GM23338 (cell line): Measurements from ENCODE around the gene IGSF6. TPM values are rescaled to one million over a fixed set of nuclear protein-coding genes. Genes with fewer than 3 reads are reported as not detected.

Experiments
- ATAC-seq: fragments of 200-7000 bp; cut with Tn5 transposase; 3 replicates; pipeline ENCODE4 v1.9.1; 2020
- DNase-seq: peaks from one replicate; pipeline ENCODE4 v3.0.0-alpha.2; 2015; ENCODE audit warnings: low spot score
- H2AFZ ChIP-seq: fragments of 200-600 bp; sonication (generic); 2 replicates; pipeline ENCODE4 v1.8.0; 2016; ENCODE audit warnings: antibody characterized with exemption, mild to moderate bottlenecking, moderate library complexity
- H3F3A ChIP-seq: fragments of 200-600 bp; sonication (generic); replicated peaks from 2 replicates; pipeline ENCODE4 v1.8.0; 2017; ENCODE audit warnings: antibody characterized with exemption, mixed run types, low read depth
- H3K27ac ChIP-seq: fragments of 200-600 bp; sonication (generic); 2 replicates; pipeline ENCODE4 v1.6.1; 2016; ENCODE audit warnings: low read depth
- H3K27me3 ChIP-seq: fragments of 200-600 bp; sonication (generic); 2 replicates; pipeline ENCODE4 v1.8.0; 2016; ENCODE audit warnings: mild to moderate bottlenecking, mixed run types, moderate library complexity; ENCODE audit not compliant: insufficient read depth
- H3K36me3 ChIP-seq: fragments of 200-600 bp; sonication (generic); 2 replicates; pipeline ENCODE4 v1.8.0; 2016; ENCODE audit warnings: mild to moderate bottlenecking; ENCODE audit not compliant: insufficient read depth
- H3K4me1 ChIP-seq: fragments of 200-600 bp; sonication (generic); 2 replicates; pipeline ENCODE4 v1.8.0; 2016; ENCODE audit warnings: mild to moderate bottlenecking, moderate library complexity; ENCODE audit not compliant: insufficient read depth
- H3K4me2 ChIP-seq: fragments of 200-600 bp; sonication (generic); 2 replicates; pipeline ENCODE4 v1.7.1; 2017; ENCODE audit warnings: mixed run types
- H3K4me3 ChIP-seq: fragments of 200-600 bp; sonication (generic); 2 replicates; pipeline ENCODE4 v1.6.1; 2016; ENCODE audit warnings: mixed run types
- H3K79me2 ChIP-seq: fragments of 200-600 bp; sonication (generic); replicated peaks from 2 replicates; pipeline ENCODE4 v1.8.0; 2017; ENCODE audit warnings: mild to moderate bottlenecking; ENCODE audit not compliant: insufficient read depth
- H3K9me2 ChIP-seq: fragments of 200-600 bp; sonication (generic); 2 replicates; pipeline ENCODE4 v1.8.0; 2017; ENCODE audit not compliant: insufficient read depth
- H4K20me1 ChIP-seq: fragments of 200-600 bp; sonication (generic); replicated peaks from 2 replicates; pipeline ENCODE4 v1.8.0; 2017; ENCODE audit warnings: mild to moderate bottlenecking; ENCODE audit not compliant: insufficient read depth
- H3K27ac Mint-ChIP-seq: 2 replicates; pipeline ENCODE4 v1.8.0; 2020; ENCODE audit warnings: inconsistent platforms, mild to moderate bottlenecking, moderate library complexity, mixed read lengths
- H3K27me3 Mint-ChIP-seq: 3 replicates; pipeline ENCODE4 v1.8.0; 2022; ENCODE audit warnings: low read depth, mild to moderate bottlenecking, moderate library complexity, mixed read lengths, inconsistent platforms; ENCODE audit not compliant: insufficient read depth, poor library complexity
- H3K36me3 Mint-ChIP-seq: 3 replicates; pipeline ENCODE4 v1.8.0; 2021; ENCODE audit warnings: low read depth, mild to moderate bottlenecking, inconsistent platforms, moderate library complexity, mixed read lengths
- H3K4me1 Mint-ChIP-seq: 3 replicates; pipeline ENCODE4 v1.8.0; 2020; ENCODE audit warnings: mild to moderate bottlenecking, inconsistent platforms, mixed read lengths
- H3K4me3 Mint-ChIP-seq: 3 replicates; pipeline ENCODE4 v1.8.0; 2021; ENCODE audit warnings: moderate library complexity, mild to moderate bottlenecking, inconsistent platforms, mixed read lengths
- H3K9me3 Mint-ChIP-seq: 3 replicates; pipeline ENCODE4 v1.8.0; 2020; ENCODE audit warnings: moderate library complexity, mild to moderate bottlenecking, inconsistent platforms, mixed read lengths
- CREB1 ChIP-seq: fragments of 250-450 bp; sonication (Bioruptor Pico); IDR thresholded peaks from 2 replicates; pipeline ENCODE4 v1.5.0; 2020; ENCODE audit warnings: low read depth, mild to moderate bottlenecking, moderate library complexity
- EZH2 ChIP-seq: fragments of 200-600 bp; sonication (generic); IDR thresholded peaks from one replicate; pipeline ENCODE4 v1.8.0; 2017; ENCODE audit warnings: antibody characterized with exemption, mild to moderate bottlenecking, low read depth; ENCODE audit not compliant: unreplicated experiment
- EZH2phosphoT487 ChIP-seq: fragments of 200-600 bp; sonication (generic); IDR thresholded peaks from one replicate; pipeline ENCODE4 v1.8.1; 2018; ENCODE audit warnings: antibody characterized with exemption; ENCODE audit not compliant: unreplicated experiment
- JUNB ChIP-seq: IDR thresholded peaks from one replicate; pipeline ENCODE4 v1.6.1; 2016; ENCODE audit warnings: antibody characterized with exemption; ENCODE audit not compliant: unreplicated experiment
- NANOG ChIP-seq: IDR thresholded peaks from 2 replicates; pipeline ENCODE4 v1.6.1; 2016; ENCODE audit warnings: antibody characterized with exemption, borderline replicate concordance
- POLR2AphosphoS5 ChIP-seq: IDR thresholded peaks from 2 replicates; pipeline ENCODE4 v1.6.1; 2016; ENCODE audit warnings: antibody characterized with exemption, low read depth
- STAT1 ChIP-seq: IDR thresholded peaks from one replicate; pipeline ENCODE4 v1.6.1; 2016; ENCODE audit warnings: antibody characterized with exemption; ENCODE audit not compliant: unreplicated experiment
- ZNF114 ChIP-seq: fragments of 250-450 bp; sonication (Bioruptor Pico); IDR thresholded peaks from 2 replicates; pipeline ENCODE4 v1.5.0; 2020; ENCODE audit warnings: mild to moderate bottlenecking, moderate library complexity
- ZNF331 ChIP-seq: fragments of 250-450 bp; sonication (Bioruptor Pico); IDR thresholded peaks from 2 replicates; pipeline ENCODE4 v1.5.0; 2020; ENCODE audit warnings: low read depth, mild to moderate bottlenecking, moderate library complexity
- ZNF462 ChIP-seq: fragments of 250-450 bp; sonication (Bioruptor Pico); IDR thresholded peaks from 2 replicates; pipeline ENCODE4 v1.5.0; 2020; ENCODE audit warnings: mild to moderate bottlenecking, moderate library complexity
- polyA plus RNA-seq: library from polyadenylated mRNA; unstranded; fragments of >200 nt; fragmentation: Nextera tagmentation; extraction: Ambion mirVana; gene quantifications from 2 replicates; pipeline ENCODE4 v1.2.1, GENCODE V29; 2016
- total RNA-seq: library from RNA; depleted of rRNA; stranded (reverse); fragments of >200 nt; shearing (Covaris generic); gene quantifications from 2 replicates; pipeline ENCODE4 v1.2.3, GENCODE V29; 2014
- TF ChIP-seq, protein P1 (sequence below): IDR thresholded peaks from 2 replicates; pipeline ENCODE4 v1.6.1; 2016; ENCODE audit warnings: antibody characterized with exemption
- TF ChIP-seq, protein P2 (sequence below), 2 experiments: fragments of 200-600 bp in 1 of 2; sonication (generic) in 1 of 2; conservative IDR thresholded peaks; 2 replicates each; pipeline versions ENCODE4 v1.5.1 to v1.6.1; 2016 to 2017; ENCODE audit warnings: antibody characterized with exemption in 2 of 2, low read depth in 2 of 2, mild to moderate bottlenecking in 2 of 2, moderate library complexity in 1 of 2
- TF ChIP-seq, protein P3 (sequence below): IDR thresholded peaks from one replicate; pipeline ENCODE4 v1.6.1; 2018; ENCODE audit warnings: antibody characterized with exemption; ENCODE audit not compliant: unreplicated experiment

The IGSF6 gene
- total and polyA plus RNA-seq, 2 experiments from 2014 or later: 0.19 TPM; not detected in 1

DNA sequence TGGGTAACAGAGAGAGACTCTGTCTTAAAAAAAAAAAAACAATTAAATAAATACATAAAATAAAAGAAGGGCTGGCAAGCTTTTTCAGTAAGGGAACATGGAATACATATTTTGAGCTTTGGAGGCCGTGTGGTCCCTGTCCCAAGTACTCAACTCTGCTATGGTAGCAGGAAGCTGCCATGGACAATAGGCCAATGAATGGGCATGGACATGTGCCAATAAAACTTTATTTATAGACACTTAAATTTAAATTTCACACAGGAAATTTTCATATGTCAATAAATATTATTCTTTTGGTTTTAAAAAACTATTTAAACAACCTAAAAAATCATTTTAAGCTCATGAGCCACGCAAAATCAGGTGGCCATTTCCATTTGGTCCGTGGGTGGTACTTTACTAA lies 15.2 kb upstream of the IGSF6 start:
- Histone ChIP-seq H4K20me1 (no peaks in the 10 kb centered on the region), H2AFZ (no peak overlapping the region), H3F3A (no peaks in the 10 kb centered on the region), H3K79me2 (no peaks in the 10 kb centered on the region), H3K36me3 (no peaks in the 10 kb centered on the region), H3K27ac (no peak overlapping the region), H3K4me1 (peaks cover 17% of the 10 kb centered on the region), H3K4me2 (no peak overlapping the region), H3K9me2 (no peaks in the 10 kb centered on the region), H3K27me3 (no peaks in the 10 kb centered on the region; the same call in 1 of the 2 replicates), H3K4me3 (no peak overlapping the region)
- TF ChIP-seq POLR2AphosphoS5 (no peak), EZH2phosphoT487 (no peak), CREB1 (no peak), NANOG (no peak), STAT1 (no peak), ZNF331 (CRISPR knock-in tag) (no peak), ZNF114 (CRISPR knock-in tag) (no peak), JUNB (no peak), EZH2 (no peak), ZNF462 (CRISPR knock-in tag) (no peak)
- TF ChIP-seq, protein P1, sequence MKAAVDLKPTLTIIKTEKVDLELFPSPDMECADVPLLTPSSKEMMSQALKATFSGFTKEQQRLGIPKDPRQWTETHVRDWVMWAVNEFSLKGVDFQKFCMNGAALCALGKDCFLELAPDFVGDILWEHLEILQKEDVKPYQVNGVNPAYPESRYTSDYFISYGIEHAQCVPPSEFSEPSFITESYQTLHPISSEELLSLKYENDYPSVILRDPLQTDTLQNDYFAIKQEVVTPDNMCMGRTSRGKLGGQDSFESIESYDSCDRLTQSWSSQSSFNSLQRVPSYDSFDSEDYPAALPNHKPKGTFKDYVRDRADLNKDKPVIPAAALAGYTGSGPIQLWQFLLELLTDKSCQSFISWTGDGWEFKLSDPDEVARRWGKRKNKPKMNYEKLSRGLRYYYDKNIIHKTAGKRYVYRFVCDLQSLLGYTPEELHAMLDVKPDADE: no peak
- TF ChIP-seq, protein P2, sequence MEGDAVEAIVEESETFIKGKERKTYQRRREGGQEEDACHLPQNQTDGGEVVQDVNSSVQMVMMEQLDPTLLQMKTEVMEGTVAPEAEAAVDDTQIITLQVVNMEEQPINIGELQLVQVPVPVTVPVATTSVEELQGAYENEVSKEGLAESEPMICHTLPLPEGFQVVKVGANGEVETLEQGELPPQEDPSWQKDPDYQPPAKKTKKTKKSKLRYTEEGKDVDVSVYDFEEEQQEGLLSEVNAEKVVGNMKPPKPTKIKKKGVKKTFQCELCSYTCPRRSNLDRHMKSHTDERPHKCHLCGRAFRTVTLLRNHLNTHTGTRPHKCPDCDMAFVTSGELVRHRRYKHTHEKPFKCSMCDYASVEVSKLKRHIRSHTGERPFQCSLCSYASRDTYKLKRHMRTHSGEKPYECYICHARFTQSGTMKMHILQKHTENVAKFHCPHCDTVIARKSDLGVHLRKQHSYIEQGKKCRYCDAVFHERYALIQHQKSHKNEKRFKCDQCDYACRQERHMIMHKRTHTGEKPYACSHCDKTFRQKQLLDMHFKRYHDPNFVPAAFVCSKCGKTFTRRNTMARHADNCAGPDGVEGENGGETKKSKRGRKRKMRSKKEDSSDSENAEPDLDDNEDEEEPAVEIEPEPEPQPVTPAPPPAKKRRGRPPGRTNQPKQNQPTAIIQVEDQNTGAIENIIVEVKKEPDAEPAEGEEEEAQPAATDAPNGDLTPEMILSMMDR (conservative IDR thresholded peaks at IDR 0.05; ENCODE audit: low read depth in 2 of 2): no peak
- TF ChIP-seq, protein P3, sequence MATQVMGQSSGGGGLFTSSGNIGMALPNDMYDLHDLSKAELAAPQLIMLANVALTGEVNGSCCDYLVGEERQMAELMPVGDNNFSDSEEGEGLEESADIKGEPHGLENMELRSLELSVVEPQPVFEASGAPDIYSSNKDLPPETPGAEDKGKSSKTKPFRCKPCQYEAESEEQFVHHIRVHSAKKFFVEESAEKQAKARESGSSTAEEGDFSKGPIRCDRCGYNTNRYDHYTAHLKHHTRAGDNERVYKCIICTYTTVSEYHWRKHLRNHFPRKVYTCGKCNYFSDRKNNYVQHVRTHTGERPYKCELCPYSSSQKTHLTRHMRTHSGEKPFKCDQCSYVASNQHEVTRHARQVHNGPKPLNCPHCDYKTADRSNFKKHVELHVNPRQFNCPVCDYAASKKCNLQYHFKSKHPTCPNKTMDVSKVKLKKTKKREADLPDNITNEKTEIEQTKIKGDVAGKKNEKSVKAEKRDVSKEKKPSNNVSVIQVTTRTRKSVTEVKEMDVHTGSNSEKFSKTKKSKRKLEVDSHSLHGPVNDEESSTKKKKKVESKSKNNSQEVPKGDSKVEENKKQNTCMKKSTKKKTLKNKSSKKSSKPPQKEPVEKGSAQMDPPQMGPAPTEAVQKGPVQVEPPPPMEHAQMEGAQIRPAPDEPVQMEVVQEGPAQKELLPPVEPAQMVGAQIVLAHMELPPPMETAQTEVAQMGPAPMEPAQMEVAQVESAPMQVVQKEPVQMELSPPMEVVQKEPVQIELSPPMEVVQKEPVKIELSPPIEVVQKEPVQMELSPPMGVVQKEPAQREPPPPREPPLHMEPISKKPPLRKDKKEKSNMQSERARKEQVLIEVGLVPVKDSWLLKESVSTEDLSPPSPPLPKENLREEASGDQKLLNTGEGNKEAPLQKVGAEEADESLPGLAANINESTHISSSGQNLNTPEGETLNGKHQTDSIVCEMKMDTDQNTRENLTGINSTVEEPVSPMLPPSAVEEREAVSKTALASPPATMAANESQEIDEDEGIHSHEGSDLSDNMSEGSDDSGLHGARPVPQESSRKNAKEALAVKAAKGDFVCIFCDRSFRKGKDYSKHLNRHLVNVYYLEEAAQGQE: no peak
- DNase-seq: no peak
- no peaks in the 10 kb centered on the region for H3K9me3 Mint-ChIP-seq
- no peak for ATAC-seq
- H3K36me3 Mint-ChIP-seq: no peaks in the 10 kb centered on the region
- H3K27me3 Mint-ChIP-seq: peaks cover 7% of the 10 kb centered on the region
- peaks cover 9% of the 10 kb centered on the region for H3K4me1 Mint-ChIP-seq
- H3K27ac Mint-ChIP-seq: no peak overlapping the region
- no peak overlapping the region for H3K4me3 Mint-ChIP-seq
